GM21717 (cell line): ENCODE data around the gene DYRK3.
"Not testable (repeated sequence)": the region's sequence is repeated elsewhere in the genome, so short reads cannot be mapped to it uniquely, and the experiment has no call there.

Source experiments
- ATAC-seq: cut with Tn5 transposase; IDR thresholded peaks from one replicate; pipeline ENCODE4 v1.9.1; 2021; ENCODE audit warnings: mild to moderate bottlenecking, moderate library complexity; ENCODE audit not compliant: unreplicated experiment

DYRK3 gene

DNA sequence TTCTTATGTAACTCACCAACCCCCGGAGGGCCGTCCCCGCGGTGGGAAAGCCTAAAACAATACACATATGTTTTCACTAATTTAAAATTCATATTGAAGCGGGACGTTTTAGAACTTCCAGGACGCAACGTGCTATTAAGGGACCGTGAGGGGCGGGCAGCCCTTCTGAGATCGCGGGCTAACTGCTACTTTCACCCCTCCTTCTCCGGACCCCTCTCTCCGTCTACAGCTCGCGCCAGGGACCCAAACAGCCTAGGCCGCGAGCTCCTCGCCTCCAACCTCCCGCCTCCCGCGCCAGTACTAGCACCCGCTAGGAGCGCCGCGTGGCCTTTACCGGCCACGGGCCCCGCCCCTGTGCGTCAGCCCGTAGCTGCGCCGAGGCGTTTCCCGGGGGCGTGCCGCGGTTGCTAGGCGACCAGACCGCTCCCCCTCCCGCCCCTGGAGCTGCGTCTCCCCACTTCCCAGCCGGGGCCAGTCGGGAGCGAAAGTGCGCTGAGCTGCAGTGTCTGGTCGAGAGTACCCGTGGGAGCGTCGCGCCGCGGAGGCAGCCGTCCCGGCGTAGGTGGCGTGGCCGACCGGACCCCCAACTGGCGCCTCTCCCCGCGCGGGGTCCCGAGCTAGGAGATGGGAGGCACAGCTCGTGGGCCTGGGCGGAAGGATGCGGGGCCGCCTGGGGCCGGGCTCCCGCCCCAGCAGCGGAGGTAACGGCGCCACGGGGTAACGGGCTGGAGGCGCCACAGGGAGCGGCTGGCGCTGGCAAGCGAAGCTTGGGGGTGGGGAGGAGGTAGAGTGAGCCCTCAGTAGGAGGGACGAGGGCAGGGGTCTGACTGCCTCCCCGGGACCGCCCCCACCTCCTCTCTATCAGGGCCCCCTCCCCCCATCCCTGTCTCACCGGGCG is at the start of gene DYRK3:
Gene DYRK3 (plus strand): TSS at position 457 of the 898 bp plus-strand sequence. CDS start 168 bp downstream, at position 625.
- ATAC-seq: peak; percentile 87

GRCh38 chr1:206586501-206587445 is 48.6 kb upstream of the DYRK3 start:
- no peak for ATAC-seq

DNA sequence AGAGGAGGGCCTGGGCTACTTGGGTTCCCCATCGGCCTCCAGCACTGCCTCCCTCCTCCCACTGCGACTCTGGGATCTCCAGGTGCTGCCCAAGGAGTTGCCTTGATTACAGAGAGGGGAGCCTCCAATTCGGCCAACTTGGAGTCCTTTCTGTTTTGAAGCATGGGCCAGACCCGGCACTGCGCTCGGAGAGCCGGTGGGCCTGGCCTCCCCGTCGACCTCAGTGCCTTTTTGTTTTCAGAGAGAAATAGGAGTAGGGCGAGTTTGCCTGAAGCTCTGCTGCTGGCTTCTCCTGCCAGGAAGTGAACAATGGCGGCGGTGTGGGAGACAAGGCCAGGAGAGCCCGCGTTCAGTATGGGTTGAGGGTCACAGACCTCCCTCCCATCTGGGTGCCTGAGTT is 47.4 kb upstream of the DYRK3 start:
- no peak for ATAC-seq

DNA sequence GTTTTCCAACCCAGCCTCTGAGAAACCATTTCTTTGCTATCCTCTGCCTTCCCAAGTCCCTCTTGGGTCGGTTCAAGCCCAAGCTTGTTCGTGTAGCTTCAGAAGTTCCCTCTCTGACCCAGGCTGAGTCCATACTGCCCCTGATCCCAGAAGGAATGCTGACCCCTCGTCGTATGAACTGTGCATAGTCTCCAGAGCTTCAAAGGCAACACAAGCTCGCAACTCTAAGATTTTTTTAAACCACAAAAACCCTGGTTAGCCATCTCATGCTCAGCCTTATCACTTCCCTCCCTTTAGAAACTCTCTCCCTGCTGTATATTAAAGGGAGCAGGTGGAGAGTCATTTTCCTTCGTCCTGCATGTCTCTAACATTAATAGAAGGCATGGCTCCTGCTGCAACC is 46.8 kb upstream of the DYRK3 start:
- ATAC-seq: no peak

GRCh38 chr1:206589206-206589605 is 46.1 kb upstream of the DYRK3 start:
- ATAC-seq: no peak

DNA sequence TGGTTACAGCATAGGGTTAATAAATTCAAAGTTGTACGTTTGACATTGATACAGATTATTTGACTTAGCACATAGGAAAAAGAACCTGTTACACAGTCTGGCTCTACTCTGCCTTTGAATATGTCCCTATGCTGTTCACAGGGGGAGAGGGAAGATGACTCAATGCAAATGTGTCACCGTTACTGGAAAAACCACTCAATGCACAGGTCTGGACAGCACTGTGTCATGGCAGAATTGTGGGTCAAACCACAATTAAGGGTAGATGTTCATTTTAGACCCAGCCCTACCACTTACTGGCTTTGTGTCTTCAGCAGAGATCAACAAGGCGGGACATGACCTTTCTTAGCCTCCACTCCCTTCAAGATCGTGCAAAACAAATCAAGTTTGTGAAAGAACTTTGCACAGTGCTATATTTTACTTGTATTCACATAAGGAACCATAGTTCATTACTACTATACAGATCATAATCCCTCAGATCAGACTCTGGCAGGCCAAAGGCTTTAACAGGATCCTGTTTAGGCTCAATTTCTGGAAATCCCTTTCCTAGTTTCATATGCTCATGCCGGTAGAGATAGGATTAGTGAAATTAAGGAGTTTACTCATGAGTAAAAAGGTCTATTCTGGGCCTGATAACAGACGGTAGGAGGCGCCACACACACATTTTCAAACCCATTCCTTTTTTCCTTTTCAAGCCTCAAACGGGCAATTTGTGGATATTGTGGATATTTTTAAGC is 45.1 kb upstream of the DYRK3 start:
- ATAC-seq: peak; percentile 59

GRCh38 chr1:206591226-206591625 is 44.1 kb upstream of the DYRK3 start:
- ATAC-seq: no peak

DNA sequence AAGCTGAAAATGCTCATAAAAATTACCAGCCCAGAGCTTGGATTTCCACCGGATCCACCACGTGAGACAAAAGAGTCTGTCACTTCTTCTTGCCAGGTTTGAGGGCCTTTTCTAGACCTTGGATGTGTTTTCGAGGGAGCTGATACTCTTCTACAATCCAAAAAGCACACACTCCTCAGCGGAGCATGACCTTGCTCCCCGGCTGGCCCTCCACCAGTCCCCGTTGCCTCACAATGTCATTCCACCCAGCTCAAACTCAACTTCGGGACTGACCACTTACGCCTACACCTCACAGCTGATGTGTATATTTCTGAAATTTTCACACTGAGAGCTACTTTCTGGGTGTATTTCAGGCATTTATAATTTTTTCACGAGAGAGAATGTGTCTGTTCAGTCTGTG is 43.6 kb upstream of the DYRK3 start:
- no peak for ATAC-seq

DNA sequence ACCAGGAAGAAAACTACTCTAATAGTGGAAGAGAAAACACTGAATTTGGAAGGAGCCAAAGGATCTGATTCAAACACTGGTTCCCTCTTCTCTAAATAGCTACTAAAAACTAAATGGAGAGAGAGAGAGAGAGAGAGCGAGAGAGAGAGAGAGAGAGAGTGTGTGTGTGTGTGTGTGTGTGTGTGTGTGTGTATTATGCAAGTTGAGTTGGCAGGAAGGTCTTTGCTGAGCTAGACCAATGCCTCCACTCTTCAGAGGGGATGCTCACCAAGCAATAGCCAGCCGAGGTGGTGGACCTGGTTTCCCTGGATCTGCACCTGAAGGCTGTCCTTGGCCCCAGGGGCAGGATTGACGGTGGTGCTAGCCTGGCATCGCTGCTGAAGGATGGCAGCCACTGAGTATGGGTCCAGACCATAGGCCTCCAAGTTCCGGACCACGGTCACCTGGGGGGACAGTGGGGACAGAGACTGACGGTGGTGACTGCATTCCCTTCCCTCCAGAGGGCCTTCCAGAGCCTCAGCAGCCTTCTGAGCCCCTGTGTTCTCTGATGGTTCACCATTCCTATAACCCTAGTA is 41.9 kb upstream of the DYRK3 start:
- ATAC-seq: no peak

- no peak for ATAC-seq
Observed at GRCh38 chr1:206595581-206596318, 39.6 kb upstream of the DYRK3 start.

DNA sequence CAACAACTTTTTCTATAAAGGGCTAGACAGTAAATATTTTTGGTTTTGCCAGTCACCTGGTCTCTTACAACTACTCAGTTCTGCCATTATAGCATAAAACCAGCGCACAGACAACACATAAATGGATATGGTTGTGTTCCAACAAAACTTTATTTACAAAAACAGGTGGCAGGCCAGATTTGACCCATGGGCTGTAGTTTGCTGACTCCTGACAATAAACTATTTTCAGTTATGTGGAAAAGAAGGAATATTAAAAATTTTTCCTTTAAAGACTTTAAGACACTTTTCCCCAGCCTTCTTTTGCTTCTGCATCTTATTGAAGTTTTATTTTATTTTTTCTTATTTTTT is 39.0 kb upstream of the DYRK3 start:
- ATAC-seq: no peak

DNA sequence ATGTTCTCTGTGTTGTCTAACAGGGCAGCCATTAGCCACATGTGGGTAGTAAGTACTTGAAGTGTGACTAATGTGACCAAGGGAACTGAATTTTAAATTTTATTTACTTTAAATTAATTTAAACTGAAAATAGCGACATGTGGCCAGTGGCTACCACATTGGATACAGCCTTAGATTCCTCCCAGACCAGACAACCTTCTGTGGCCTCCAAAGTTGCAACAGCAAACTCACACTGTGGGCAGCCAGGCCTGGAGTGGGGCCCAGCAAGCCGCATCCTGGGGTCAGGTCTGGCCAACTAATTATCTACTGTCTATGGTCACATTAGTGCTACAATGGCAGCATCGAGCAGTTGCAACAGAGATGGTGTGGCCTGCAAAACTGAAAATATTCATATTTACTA is 34.8 kb upstream of the DYRK3 start:
- ATAC-seq: no peak

DNA sequence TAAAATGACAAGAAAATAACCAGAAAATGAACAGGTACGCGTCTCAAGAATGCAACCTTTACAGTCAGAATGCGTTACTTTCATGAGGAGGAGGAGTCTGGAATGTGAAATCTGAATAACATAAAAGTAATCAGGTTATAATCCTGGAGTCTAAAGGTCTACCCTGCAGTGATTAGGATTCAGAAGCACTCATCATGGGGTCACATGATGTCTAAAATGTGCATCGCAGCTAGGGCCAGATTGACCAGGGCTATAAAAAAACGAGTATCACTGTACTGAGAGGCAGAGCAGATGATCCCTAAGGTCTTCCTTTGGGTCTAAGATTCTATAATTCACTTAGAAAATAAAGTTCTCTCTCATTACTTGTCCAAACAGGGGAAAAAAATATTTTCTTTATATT is 30.5 kb upstream of the DYRK3 start:
- ATAC-seq: no peak

DNA sequence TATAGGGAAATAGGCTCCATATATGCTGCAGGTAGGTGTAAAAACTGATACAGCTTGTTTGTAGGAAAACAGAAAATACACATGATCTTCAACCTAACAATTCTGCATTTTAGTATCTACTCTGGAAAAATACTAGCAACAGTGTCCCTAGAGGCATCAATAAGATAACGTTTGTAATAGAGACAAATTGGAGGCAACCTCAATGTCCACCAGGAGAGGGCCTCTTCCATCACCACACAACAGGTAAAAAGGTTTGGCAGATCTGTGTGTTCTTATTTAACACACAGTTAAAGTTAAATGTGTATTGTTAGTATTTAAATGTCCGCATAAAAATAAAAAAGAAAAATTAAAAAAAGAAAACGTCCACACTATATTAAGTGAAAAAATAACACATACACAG is 28.5 kb upstream of the DYRK3 start:
- ATAC-seq: no peak

- ATAC-seq: no peak
Observed at GRCh38 chr1:206608108-206608698, 27.1 kb upstream of the DYRK3 start.

DNA sequence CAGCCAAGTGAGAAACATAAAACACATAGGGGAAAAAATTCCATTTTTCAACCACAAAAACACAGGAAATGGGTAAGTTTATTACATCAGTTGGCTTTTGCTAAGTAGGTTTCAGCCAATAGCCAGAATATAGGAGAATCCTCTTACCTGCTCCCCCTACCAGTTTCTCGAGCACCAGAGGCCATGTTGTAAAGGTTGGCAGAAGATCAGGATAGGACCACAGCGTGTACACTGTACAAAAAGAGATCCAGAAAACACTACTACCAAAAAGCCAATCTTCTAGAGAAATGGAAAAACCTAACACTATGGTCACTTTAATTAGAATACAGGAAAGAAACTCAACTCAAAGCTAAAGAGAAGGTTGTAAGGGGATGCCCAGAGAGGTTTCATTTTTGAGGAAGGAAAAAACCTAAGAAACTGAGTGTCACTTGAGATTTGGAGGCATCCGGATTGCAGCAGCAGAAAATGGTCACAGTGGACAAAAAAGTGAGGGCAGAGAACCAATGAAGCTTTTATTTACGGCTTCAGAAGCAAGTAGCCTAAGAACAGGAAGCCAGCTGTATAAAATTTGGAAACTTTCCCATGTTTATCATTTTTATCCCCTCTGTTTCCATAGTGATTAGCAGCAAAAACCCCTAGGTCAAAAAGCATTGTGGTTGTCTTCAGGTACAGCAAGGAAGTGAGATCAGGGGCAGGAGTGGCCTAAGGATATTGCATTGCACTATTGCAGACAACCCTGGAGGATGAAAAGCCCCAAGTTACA is 25.9 kb upstream of the DYRK3 start:
- no peak for ATAC-seq

DNA sequence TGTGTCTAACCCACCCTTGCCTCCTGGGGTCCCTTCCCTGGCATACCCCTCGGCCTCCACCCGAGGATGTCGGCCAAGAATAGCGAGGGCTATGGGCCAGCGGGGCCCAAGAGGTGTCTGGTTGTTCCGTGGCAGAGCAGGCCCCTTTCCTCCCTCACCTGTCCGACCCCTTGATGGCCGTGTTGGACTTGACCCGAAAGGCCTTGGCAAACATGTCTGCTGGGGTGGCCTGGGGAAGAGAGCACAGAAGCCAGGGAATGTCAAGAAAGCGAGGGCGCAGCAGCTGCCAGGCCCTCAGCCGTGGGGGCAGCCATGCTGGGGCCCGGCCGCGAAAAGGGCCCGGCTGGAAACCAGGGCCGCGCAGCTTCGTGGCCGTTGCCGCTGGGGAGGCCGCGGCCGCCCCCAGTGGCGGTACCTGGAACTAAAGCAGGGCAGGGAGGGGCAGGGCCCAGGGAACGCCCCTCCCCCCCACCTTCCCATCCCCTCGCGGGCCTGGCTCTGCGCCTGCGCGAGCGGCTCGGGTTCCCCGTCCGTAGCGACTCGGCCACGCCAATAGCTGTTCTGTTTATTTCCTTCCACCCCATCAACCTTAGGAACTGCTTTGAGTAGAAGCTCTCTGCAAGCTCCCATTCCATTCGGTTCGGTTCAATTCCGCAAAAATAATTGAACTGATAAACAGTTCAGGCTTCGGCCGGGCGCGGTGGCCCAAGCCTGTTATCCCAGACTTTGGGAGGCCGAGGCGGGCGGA is 23.0 kb upstream of the DYRK3 start, which contains the start of gene EIF2D:
Gene EIF2D (minus strand): TSS at position 337 of the 748 bp plus-strand sequence. CDS start 123 bp downstream, at position 214.
- ATAC-seq: peak; percentile 73

GRCh38 chr1:206626396-206626795 is 8.9 kb upstream of the DYRK3 start:
- not testable (repeated sequence) for ATAC-seq
